WI38 (cell line): ENCODE measurements around the gene CDKAL1.

Experiments used
- H3K4me3 ChIP-seq: 2 replicates; pipeline ENCODE4 v1.5.1; 2011; ENCODE audit warnings: low read depth, mild to moderate bottlenecking, control low read depth, low read length
- TF ChIP-seq, protein P1 (sequence below): IDR thresholded peaks from 2 replicates; pipeline ENCODE4 v1.5.1; 2012; ENCODE audit warnings: low read depth, mild to moderate bottlenecking, control low read depth, low read length

Gene CDKAL1

DNA sequence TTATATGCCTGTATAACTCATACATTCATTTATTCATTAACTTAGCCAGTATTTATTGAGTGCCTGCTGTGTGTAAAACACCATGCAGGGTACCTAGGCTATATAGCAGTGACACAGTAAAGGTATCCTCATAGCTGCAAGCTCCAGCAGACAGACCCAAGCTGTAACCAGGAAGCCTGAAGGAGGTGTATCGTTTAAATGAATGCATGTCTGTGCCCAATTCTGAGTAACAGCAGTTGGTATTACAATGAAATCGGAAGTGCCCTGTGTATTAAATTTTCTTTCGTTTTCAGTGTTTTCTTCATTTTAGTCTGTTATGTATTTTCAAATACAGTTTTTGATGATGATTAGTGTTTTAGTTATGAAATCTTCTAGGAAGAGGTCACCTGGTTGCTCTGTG is 573.5 kb downstream of the CDKAL1 start:
- no peak overlapping the region for H3K4me3 ChIP-seq
- TF ChIP-seq, protein P1, sequence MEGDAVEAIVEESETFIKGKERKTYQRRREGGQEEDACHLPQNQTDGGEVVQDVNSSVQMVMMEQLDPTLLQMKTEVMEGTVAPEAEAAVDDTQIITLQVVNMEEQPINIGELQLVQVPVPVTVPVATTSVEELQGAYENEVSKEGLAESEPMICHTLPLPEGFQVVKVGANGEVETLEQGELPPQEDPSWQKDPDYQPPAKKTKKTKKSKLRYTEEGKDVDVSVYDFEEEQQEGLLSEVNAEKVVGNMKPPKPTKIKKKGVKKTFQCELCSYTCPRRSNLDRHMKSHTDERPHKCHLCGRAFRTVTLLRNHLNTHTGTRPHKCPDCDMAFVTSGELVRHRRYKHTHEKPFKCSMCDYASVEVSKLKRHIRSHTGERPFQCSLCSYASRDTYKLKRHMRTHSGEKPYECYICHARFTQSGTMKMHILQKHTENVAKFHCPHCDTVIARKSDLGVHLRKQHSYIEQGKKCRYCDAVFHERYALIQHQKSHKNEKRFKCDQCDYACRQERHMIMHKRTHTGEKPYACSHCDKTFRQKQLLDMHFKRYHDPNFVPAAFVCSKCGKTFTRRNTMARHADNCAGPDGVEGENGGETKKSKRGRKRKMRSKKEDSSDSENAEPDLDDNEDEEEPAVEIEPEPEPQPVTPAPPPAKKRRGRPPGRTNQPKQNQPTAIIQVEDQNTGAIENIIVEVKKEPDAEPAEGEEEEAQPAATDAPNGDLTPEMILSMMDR = no peak

- TF ChIP-seq, protein P1 = no peak
- no peak overlapping the region for H3K4me3 ChIP-seq
Observed at GRCh38 chr6:21109391-21110178, 575.3 kb downstream of the CDKAL1 start.

GRCh38 chr6:21110684-21111083 is 576.4 kb downstream of the CDKAL1 start:
- no peak overlapping the region for H3K4me3 ChIP-seq
- TF ChIP-seq, protein P1 = no peak

GRCh38 chr6:21111093-21111725 is 577.0 kb downstream of the CDKAL1 start:
- H3K4me3 ChIP-seq = no peak overlapping the region
- TF ChIP-seq, protein P1 = no peak

DNA sequence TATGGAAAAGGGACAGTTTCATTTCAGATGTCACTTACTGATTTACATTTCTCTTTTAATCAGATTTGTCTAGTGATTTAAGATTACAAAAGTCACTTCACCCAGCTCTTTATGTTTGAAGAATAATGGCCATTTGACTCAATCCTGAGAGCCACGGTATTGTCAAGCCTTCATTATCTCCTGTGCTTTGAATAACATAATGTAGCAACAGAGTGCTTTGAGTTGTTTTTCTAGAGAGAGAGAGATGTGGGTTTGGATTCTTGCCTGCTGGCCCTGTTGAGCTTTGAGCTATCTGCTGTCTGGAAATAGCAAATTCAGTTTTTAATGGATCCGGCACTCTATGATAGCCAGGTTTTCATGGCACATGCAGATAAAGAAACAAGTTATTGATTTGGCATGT is 580.9 kb downstream of the CDKAL1 start:
- TF ChIP-seq, protein P1 = no peak
- H3K4me3 ChIP-seq = no peak overlapping the region

DNA sequence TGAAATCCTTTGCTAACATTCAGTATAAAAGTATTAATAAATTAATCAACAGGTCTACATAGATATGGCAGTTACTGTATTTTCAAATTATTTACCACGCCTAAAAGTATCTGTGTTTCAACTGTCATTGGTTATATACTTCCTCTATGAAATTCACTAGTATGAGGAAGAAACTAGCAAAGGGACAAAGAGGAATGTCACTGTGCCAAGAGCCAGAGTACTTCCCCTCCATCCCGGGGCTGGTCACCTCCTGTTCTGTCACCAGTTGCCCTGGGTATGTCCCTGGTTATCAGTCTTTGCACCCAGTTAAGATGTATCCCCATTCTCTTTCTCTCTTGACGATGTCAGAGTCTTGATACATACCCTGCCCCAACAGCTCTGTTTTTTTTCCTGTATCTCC is 582.5 kb downstream of the CDKAL1 start:
- TF ChIP-seq, protein P1 = no peak
- H3K4me3 ChIP-seq = no peak overlapping the region

DNA sequence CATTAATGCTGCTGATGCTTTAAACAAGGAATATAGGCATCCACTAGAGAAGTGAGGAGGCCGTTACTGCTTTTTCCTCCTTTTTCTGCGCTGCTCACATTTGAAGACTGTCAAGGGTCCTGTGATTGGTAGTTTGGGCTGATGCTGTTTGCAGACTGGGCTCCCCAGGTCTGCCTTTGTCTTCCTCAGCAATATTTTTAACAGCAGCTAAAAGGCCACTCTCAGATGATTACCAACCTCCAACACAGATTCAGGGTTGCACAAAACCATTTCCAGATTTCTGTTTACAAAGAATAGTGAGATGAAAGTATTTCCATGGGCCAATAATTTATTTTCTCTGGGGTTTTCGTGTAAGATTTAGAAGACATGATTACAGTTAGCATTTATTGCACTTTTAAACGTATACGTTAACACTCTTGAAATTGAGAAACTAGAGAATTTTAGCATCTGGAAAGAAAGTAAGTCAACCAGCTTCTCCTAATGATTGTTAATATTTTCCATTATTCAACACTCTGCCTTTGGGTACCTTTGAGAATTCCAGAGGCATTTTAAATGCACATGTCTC is 584.0 kb downstream of the CDKAL1 start:
- H3K4me3 ChIP-seq = no peak overlapping the region
- TF ChIP-seq, protein P1 = no peak
